Karpas-422 (cell line): ENCODE results near the gene CD68. TPM values are rescaled to one million over a fixed set of nuclear protein-coding genes. Genes with fewer than 3 reads are reported as not detected.

ENCODE experiments used
- DNase-seq: peaks from one replicate; pipeline ENCODE4 v3.0.0-alpha.2; 2015
- H2AFZ ChIP-seq: fragments of 200-600 bp; sonication (generic); 2 replicates; pipeline ENCODE4 v1.6.1; 2014; ENCODE audit warnings: antibody characterized with exemption, low read length, mixed read lengths
- H3K27ac ChIP-seq: fragments of 200-600 bp; sonication (generic); 2 replicates; pipeline ENCODE4 v1.5.1; 2014; ENCODE audit warnings: mild to moderate bottlenecking, low read length, moderate library complexity
- H3K27me3 ChIP-seq: fragments of 200-600 bp; sonication (generic); 2 replicates; pipeline ENCODE4 v1.6.1; 2014; ENCODE audit warnings: low read length, mixed read lengths
- H3K36me3 ChIP-seq: fragments of 200-600 bp; sonication (generic); 2 replicates; pipeline ENCODE4 v1.6.1; 2014; ENCODE audit warnings: low read length, mixed read lengths; ENCODE audit not compliant: insufficient read depth
- H3K4me1 ChIP-seq: fragments of 200-600 bp; sonication (generic); 2 replicates; pipeline ENCODE4 v1.6.1; 2014; ENCODE audit warnings: mild to moderate bottlenecking, low read length, mixed read lengths
- H3K4me2 ChIP-seq: fragments of 200-600 bp; sonication (generic); 2 replicates; pipeline ENCODE4 v1.6.1; 2014; ENCODE audit warnings: low read length, low read depth, mild to moderate bottlenecking; ENCODE audit not compliant: poor library complexity, severe bottlenecking
- H3K4me3 ChIP-seq: fragments of 200-600 bp; sonication (generic); 2 replicates; pipeline ENCODE4 v1.5.1; 2014; ENCODE audit warnings: mild to moderate bottlenecking, antibody characterized with exemption, low read length, mixed read lengths
- H3K79me2 ChIP-seq: fragments of 200-600 bp; sonication (generic); 2 replicates; pipeline ENCODE4 v1.6.1; 2014; ENCODE audit warnings: mild to moderate bottlenecking, low read length, mixed read lengths
- H3K9ac ChIP-seq: fragments of 200-600 bp; sonication (generic); 2 replicates; pipeline ENCODE4 v1.6.0; 2014; ENCODE audit warnings: low read length
- H3K9me2 ChIP-seq: fragments of 200-600 bp; sonication (generic), shearing (Covaris generic); replicated peaks from 2 replicates; pipeline ENCODE4 v1.6.0; 2014; ENCODE audit warnings: mild to moderate bottlenecking, low read length, moderate library complexity; ENCODE audit not compliant: insufficient read depth
- H3K9me3 ChIP-seq: fragments of 300-700, 200-600 bp; sonication (generic); 2 replicates; pipeline ENCODE4 v1.6.1; 2014; ENCODE audit warnings: low read length, mixed read lengths
- H4K20me1 ChIP-seq: fragments of 200-600 bp; sonication (generic); 2 replicates; pipeline ENCODE4 v1.6.1; 2014; ENCODE audit warnings: mild to moderate bottlenecking, antibody characterized with exemption, low read length, low read depth; ENCODE audit not compliant: insufficient read depth
- total RNA-seq: library from RNA; depleted of rRNA; stranded (reverse); fragments of >200 nt; shearing (Covaris generic); gene quantifications from 2 replicates; pipeline ENCODE4 v1.2.3, GENCODE V29; 2014; ENCODE audit warnings: low replicate concordance

CD68 gene
- total RNA-seq, 1 experiment from 2014 or later: 3.8 TPM

GRCh38 chr17:7574176-7574953 lies 5.1 kb upstream of the CD68 start:
- Histone ChIP-seq H2AFZ (no peak overlapping the region), H3K4me1 (peaks cover 61% of the 10 kb centered on the region), H4K20me1 (peaks cover 45% of the 10 kb centered on the region), H3K27me3 (no peaks in the 10 kb centered on the region), H3K4me3 (peak overlapping the region; percentile 96), H3K27ac (peak overlapping the region; percentile 91), H3K9me2 (no peaks in the 10 kb centered on the region), H3K9ac (peak overlapping the region; percentile 99), H3K9me3 (no peaks in the 10 kb centered on the region), H3K36me3 (peaks cover 61% of the 10 kb centered on the region), H3K79me2 (peaks cover 38% of the 10 kb centered on the region), H3K4me2 (peak overlapping the region; percentile 81)
- DNase-seq: no peak

DNA sequence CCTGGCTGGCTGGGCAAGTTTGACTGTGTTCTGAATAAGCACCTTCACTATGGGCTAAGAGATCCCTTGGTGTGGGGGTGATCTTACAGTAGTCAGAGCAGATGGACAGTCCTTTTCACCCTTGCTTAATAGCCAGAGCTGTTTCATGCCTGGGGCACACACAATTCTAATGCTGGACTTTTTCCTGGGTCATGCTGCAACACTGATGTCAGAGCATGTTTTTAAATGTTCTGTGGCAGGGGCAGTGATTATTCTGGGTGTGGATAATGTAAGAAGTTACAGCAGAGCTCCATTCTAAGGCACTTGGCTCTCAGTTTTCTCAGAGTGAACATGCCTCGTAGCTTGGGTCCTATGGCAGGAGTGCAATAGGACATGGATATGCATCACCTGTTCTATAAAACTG lies 4.0 kb upstream of the CD68 start:
- H3K9ac ChIP-seq: 0 out of 2 replicates have a peak overlapping the region, but pooled peaks have one; percentile 99
- peaks cover 38% of the 10 kb centered on the region for H3K79me2 ChIP-seq
- no peak for DNase-seq
- no peaks in the 10 kb centered on the region for H3K9me2 ChIP-seq
- H3K9me3 ChIP-seq: no peaks in the 10 kb centered on the region
- no peaks in the 10 kb centered on the region for H3K27me3 ChIP-seq
- peaks cover 58% of the 10 kb centered on the region for H3K36me3 ChIP-seq
- peaks cover 67% of the 10 kb centered on the region for H3K4me1 ChIP-seq
- no peak overlapping the region; the same call in 1 of the 2 replicates for H3K27ac ChIP-seq
- peaks cover 45% of the 10 kb centered on the region for H4K20me1 ChIP-seq
- no peak overlapping the region for H2AFZ ChIP-seq
- peak overlapping the region; percentile 81 for H3K4me2 ChIP-seq
- no peak overlapping the region for H3K4me3 ChIP-seq

GRCh38 chr17:7575959-7576358 lies 3.5 kb upstream of the CD68 start:
- H4K20me1 ChIP-seq: peaks cover 45% of the 10 kb centered on the region
- no peaks in the 10 kb centered on the region for H3K27me3 ChIP-seq
- H2AFZ ChIP-seq: no peak overlapping the region
- H3K4me2 ChIP-seq: peak overlapping the region; percentile 81
- DNase-seq: no peak
- H3K9me3 ChIP-seq: no peaks in the 10 kb centered on the region
- H3K4me3 ChIP-seq: no peak overlapping the region
- peaks cover 67% of the 10 kb centered on the region for H3K4me1 ChIP-seq
- H3K9me2 ChIP-seq: no peaks in the 10 kb centered on the region
- H3K27ac ChIP-seq: no peak overlapping the region
- peaks cover 56% of the 10 kb centered on the region for H3K36me3 ChIP-seq
- no peak overlapping the region for H3K9ac ChIP-seq
- peaks cover 38% of the 10 kb centered on the region for H3K79me2 ChIP-seq

GRCh38 chr17:7576432-7576937 lies 3.0 kb upstream of the CD68 start:
- Histone ChIP-seq H3K4me3 (no peak overlapping the region), H3K4me2 (no peak overlapping the region), H3K79me2 (peaks cover 34% of the 10 kb centered on the region), H3K9me3 (no peaks in the 10 kb centered on the region), H3K27me3 (no peaks in the 10 kb centered on the region), H3K36me3 (peaks cover 56% of the 10 kb centered on the region), H3K27ac (no peak overlapping the region), H3K9ac (no peak overlapping the region), H3K4me1 (peaks cover 62% of the 10 kb centered on the region), H3K9me2 (no peaks in the 10 kb centered on the region), H2AFZ (no peak overlapping the region), H4K20me1 (peaks cover 45% of the 10 kb centered on the region)
- DNase-seq: no peak

DNA sequence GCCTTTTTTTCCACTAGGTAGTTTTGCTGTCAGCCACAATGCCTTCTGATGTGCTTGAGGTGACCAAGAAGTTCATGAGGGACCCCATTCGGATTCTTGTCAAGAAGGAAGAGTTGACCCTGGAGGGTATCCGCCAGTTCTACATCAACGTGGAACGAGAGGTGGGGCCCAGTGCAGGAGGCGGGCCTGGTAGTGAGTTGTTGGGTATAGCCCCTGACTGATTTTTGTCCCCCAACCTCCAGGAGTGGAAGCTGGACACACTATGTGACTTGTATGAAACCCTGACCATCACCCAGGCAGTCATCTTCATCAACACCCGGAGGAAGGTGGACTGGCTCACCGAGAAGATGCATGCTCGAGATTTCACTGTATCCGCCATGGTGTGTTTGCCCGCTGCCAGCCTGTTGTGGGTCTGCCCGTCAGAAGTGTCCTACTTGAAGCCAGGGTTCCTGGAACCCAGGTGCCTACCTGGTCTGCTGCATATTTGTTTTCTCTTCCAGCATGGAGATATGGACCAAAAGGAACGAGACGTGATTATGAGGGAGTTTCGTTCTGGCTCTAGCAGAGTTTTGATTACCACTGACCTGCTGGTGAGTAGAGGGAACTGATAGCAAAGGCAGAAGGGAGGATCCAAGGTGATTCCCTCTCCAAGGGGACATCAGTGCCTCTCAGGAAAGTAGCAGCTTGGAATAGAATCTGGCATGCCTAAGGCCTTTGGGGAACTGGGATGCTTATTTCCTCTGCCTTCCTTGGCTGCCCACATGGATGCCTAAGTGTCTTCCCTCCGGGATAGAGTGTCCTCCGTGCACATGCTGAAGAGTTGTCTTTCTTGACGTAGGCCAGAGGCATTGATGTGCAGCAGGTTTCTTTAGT lies 1.9 kb upstream of the CD68 start:
- Histone ChIP-seq H2AFZ (no peak overlapping the region), H3K4me1 (peaks cover 63% of the 10 kb centered on the region), H4K20me1 (peaks cover 45% of the 10 kb centered on the region), H3K9me2 (no peaks in the 10 kb centered on the region), H3K9ac (no peak overlapping the region), H3K79me2 (peaks cover 28% of the 10 kb centered on the region), H3K9me3 (no peaks in the 10 kb centered on the region), H3K4me2 (no peak overlapping the region), H3K27me3 (no peaks in the 10 kb centered on the region), H3K27ac (no peak overlapping the region), H3K36me3 (peaks cover 52% of the 10 kb centered on the region), H3K4me3 (no peak overlapping the region)
- DNase-seq: no peak

GRCh38 chr17:7579834-7580603 lies 581 bp downstream of the CD68 start:
- Histone ChIP-seq H3K79me2 (peaks cover 12% of the 10 kb centered on the region), H3K4me1 (peaks cover 67% of the 10 kb centered on the region), H3K9me2 (no peaks in the 10 kb centered on the region), H4K20me1 (peaks cover 24% of the 10 kb centered on the region), H3K27ac (peak overlapping the region; percentile 85), H3K4me3 (no peak overlapping the region), H3K4me2 (no peak overlapping the region), H3K9ac (peak overlapping the region; percentile 52), H3K36me3 (peaks cover 30% of the 10 kb centered on the region), H2AFZ (no peak overlapping the region), H3K9me3 (no peaks in the 10 kb centered on the region), H3K27me3 (no peaks in the 10 kb centered on the region)
- no peak for DNase-seq

DNA sequence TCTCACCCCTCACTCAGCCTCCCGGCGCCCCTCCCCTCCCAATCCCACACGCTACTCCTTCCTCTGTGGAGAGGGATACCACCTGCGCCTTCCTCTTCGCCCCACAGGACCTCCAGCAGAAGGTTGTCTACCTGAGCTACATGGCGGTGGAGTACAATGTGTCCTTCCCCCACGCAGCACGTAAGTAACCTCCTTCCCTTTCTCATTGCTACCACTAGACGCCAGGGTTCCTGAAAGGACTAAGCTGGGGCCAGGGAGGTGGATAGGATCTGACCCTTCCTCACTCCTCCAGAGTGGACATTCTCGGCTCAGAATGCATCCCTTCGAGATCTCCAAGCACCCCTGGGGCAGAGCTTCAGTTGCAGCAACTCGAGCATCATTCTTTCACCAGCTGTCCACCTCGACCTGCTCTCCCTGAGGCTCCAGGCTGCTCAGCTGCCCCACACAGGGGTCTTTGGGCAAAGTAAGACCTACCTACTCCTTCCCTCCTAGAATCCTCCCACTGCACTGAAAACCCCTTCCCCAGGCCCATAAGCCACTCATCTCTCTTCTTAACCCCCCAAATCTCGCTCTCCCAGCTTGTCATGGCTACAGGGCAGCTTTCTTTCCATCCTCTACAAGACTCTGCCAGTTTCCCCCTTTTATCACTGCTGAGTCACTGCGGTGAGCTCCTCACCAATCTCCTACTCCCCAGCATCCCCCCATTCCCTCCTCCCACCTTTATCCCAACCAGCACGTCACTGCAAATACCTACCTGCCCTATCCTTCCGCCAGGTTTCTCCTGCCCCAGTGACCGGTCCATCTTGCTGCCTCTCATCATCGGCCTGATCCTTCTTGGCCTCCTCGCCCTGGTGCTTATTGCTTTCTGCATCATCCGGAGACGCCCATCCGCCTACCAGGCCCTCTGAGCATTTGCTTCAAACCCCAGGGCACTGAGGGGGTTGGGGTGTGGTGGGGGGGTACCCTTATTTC lies 1.5 kb downstream of the CD68 start:
- Histone ChIP-seq H3K27ac (no peak overlapping the region), H3K4me3 (no peak overlapping the region), H3K4me1 (peaks cover 60% of the 10 kb centered on the region), H3K27me3 (no peaks in the 10 kb centered on the region), H3K9me3 (no peaks in the 10 kb centered on the region), H3K36me3 (peaks cover 22% of the 10 kb centered on the region), H3K9me2 (no peaks in the 10 kb centered on the region), H3K4me2 (no peak overlapping the region), H3K9ac (no peak overlapping the region), H2AFZ (no peak overlapping the region), H4K20me1 (peaks cover 15% of the 10 kb centered on the region), H3K79me2 (peaks cover 13% of the 10 kb centered on the region)
- DNase-seq: no peak
